HG02759 (cell line): ENCODE data around the gene SLC13A1.
"Not testable (repeated sequence)": the region's sequence is repeated elsewhere in the genome, so short reads cannot be mapped to it uniquely, and the experiment has no call there.

Source experiments
- ATAC-seq: cut with Tn5 transposase; IDR thresholded peaks from one replicate; pipeline ENCODE4 v1.9.1; 2021; ENCODE audit warnings: mild to moderate bottlenecking, moderate library complexity; ENCODE audit not compliant: unreplicated experiment

SLC13A1 gene

GRCh38 chr7:123131140-123131539, 68.6 kb downstream of the SLC13A1 start:
- ATAC-seq: no peak

GRCh38 chr7:123126691-123127090, 73.1 kb downstream of the SLC13A1 start:
- no peak for ATAC-seq

- no peak for ATAC-seq
Measured at GRCh38 chr7:123126171-123126570, 73.6 kb downstream of the SLC13A1 start.

- ATAC-seq: no peak
Measured at GRCh38 chr7:123125231-123125630, 74.5 kb downstream of the SLC13A1 start.

- ATAC-seq: no peak
Measured at GRCh38 chr7:123122916-123123315, 76.9 kb downstream of the SLC13A1 start.

- ATAC-seq: no peak
Measured at GRCh38 chr7:123120286-123120685, 79.5 kb downstream of the SLC13A1 start.

GRCh38 chr7:123115331-123115730, 84.4 kb downstream of the SLC13A1 start:
- no peak for ATAC-seq

GRCh38 chr7:123114288-123114687, 85.5 kb downstream of the SLC13A1 start:
- no peak for ATAC-seq

- ATAC-seq: no peak
Measured at GRCh38 chr7:123112833-123113232, 86.9 kb downstream of the SLC13A1 start.

- no peak for ATAC-seq
Measured at GRCh38 chr7:123099712-123100111, 100.1 kb downstream of the SLC13A1 start.

- no peak for ATAC-seq
Measured at GRCh38 chr7:123096976-123097375, 102.8 kb downstream of the SLC13A1 start.

- ATAC-seq: no peak
Measured at GRCh38 chr7:123096434-123096833, 103.3 kb downstream of the SLC13A1 start.

GRCh38 chr7:123090456-123090855, 109.3 kb downstream of the SLC13A1 start:
- ATAC-seq: no peak

GRCh38 chr7:123086910-123087309, 112.9 kb downstream of the SLC13A1 start:
- ATAC-seq: not testable (repeated sequence)

GRCh38 chr7:123084861-123085260, 114.9 kb downstream of the SLC13A1 start:
- ATAC-seq: not testable (repeated sequence)

GRCh38 chr7:123079021-123079420, 120.7 kb downstream of the SLC13A1 start:
- ATAC-seq: no peak

GRCh38 chr7:123075838-123076467, 123.8 kb downstream of the SLC13A1 start:
- ATAC-seq: no peak

- ATAC-seq: no peak
Measured at GRCh38 chr7:123070702-123071286, 129.0 kb downstream of the SLC13A1 start.

GRCh38 chr7:123067814-123068213, 132.0 kb downstream of the SLC13A1 start:
- ATAC-seq: no peak
